ENCODE data around the gene GDF10. TPM values are rescaled to one million over a fixed set of nuclear protein-coding genes. Genes with fewer than 3 reads are reported as not detected.
A peak's percentile ranks its signal among the peaks of the same experiment; 100 is the strongest.

Gene GDF10
- total RNA-seq = 1.7 TPM
- long read RNA-seq, partial matches to known transcripts = 1 of 3 reads
- long read RNA-seq, other reads (novel, unspliced or antisense) = 0 of 3 reads

- intact Hi-C loops (cut with DNase I) = no loop called here
- DNase-seq (ENCODE audit: low spot score) = no peak
Observed at GRCh38 chr10:47299611-47300428, at the start of gene GDF10. Gene GDF10 (plus strand): TSS chr10:47300197. CDS start chr10:47300652, 455 bp downstream.

GRCh38 chr10:47252093-47252780 is 47.8 kb upstream of the GDF10 start:
- intact Hi-C loops (cut with DNase I) = no loop called here
- DNase-seq (ENCODE audit: low spot score) = peak; percentile 66

GRCh38 chr10:47253030-47253637 is 46.9 kb upstream of the GDF10 start:
- intact Hi-C loops (cut with DNase I) = no loop called here
- no peak for DNase-seq (ENCODE audit: low spot score)

GRCh38 chr10:47253651-47254375 is 46.2 kb upstream of the GDF10 start:
- intact Hi-C loops (cut with DNase I) = no loop called here
- peak; percentile 80 for DNase-seq (ENCODE audit: low spot score)

GRCh38 chr10:47254611-47255010 is 45.4 kb upstream of the GDF10 start:
- intact Hi-C loops (cut with DNase I) = no loop called here
- DNase-seq (ENCODE audit: low spot score) = no peak

- DNase-seq (ENCODE audit: low spot score) = no peak
Observed at GRCh38 chr10:47255033-47255813, 44.8 kb upstream of the GDF10 start.

GRCh38 chr10:47255866-47256265 is 44.1 kb upstream of the GDF10 start:
- DNase-seq (ENCODE audit: low spot score) = no peak
- intact Hi-C loops (cut with DNase I) = no loop called here

More at GRCh38 chr10:47255033-47255813, 44.8 kb upstream of the GDF10 start:
- intact Hi-C loops (cut with DNase I) = no loop called here

- intact Hi-C loops (cut with DNase I) = no loop called here
- no peak for DNase-seq (ENCODE audit: low spot score)
Observed at GRCh38 chr10:47256751-47257336, 43.2 kb upstream of the GDF10 start.

GRCh38 chr10:47257396-47258120 is 42.4 kb upstream of the GDF10 start:
- intact Hi-C loops (cut with DNase I) = no loop called here
- DNase-seq (ENCODE audit: low spot score) = no peak

- intact Hi-C loops (cut with DNase I) = no loop called here
Observed at GRCh38 chr10:47258921-47259320, 41.1 kb upstream of the GDF10 start.

GRCh38 chr10:47259466-47259865 is 40.5 kb upstream of the GDF10 start:
- intact Hi-C loops (cut with DNase I) = no loop called here
- no peak for DNase-seq (ENCODE audit: low spot score)

More at GRCh38 chr10:47258921-47259320, 41.1 kb upstream of the GDF10 start:
- no peak for DNase-seq (ENCODE audit: low spot score)

GRCh38 chr10:47260505-47261111 is 39.4 kb upstream of the GDF10 start:
- no peak for DNase-seq (ENCODE audit: low spot score)
- intact Hi-C loops (cut with DNase I) = no loop called here

GRCh38 chr10:47261121-47261520 is 38.9 kb upstream of the GDF10 start:
- DNase-seq (ENCODE audit: low spot score) = no peak
- intact Hi-C loops (cut with DNase I) = no loop called here

GRCh38 chr10:47261556-47261955 is 38.4 kb upstream of the GDF10 start:
- intact Hi-C loops (cut with DNase I) = no loop called here
- no peak for DNase-seq (ENCODE audit: low spot score)

- intact Hi-C loops (cut with DNase I) = no loop called here
- no peak for DNase-seq (ENCODE audit: low spot score)
Observed at GRCh38 chr10:47262606-47263533, 37.1 kb upstream of the GDF10 start.

GRCh38 chr10:47264797-47265281 is 35.2 kb upstream of the GDF10 start:
- intact Hi-C loops (cut with DNase I) = no loop called here
- DNase-seq (ENCODE audit: low spot score) = peak; percentile 61
